Neural cell (in vitro differentiated cells): ENCODE measurements around the gene VPS54.

Experiments used
- CTCF ChIP-seq: fragments of 450-650 bp; IDR thresholded peaks from 2 replicates; pipeline ENCODE4 v1.5.1; 2014; ENCODE audit warnings: antibody characterized with exemption, mild to moderate bottlenecking, moderate library complexity; ENCODE audit not compliant: poor library complexity, severe bottlenecking
- MXI1 ChIP-seq: fragments of 450-650 bp; conservative IDR thresholded peaks from 2 replicates; pipeline ENCODE4 v1.6.1; 2014; ENCODE audit warnings: antibody characterized with exemption, mild to moderate bottlenecking; ENCODE audit not compliant: poor library complexity, severe bottlenecking
- RAD21 ChIP-seq: fragments of 450-650 bp; conservative IDR thresholded peaks from 2 replicates; pipeline ENCODE4 v1.6.1; 2014; ENCODE audit warnings: antibody characterized with exemption, mild to moderate bottlenecking, moderate library complexity
- SMC3 ChIP-seq: fragments of 450-650 bp; conservative IDR thresholded peaks from 2 replicates; pipeline ENCODE4 v1.6.1; 2014; ENCODE audit warnings: antibody characterized with exemption, mild to moderate bottlenecking, moderate library complexity; ENCODE audit not compliant: poor library complexity
- TAF1 ChIP-seq: IDR thresholded peaks from 2 replicates; pipeline ENCODE4 v1.6.1; 2012; ENCODE audit warnings: low read depth

DNA sequence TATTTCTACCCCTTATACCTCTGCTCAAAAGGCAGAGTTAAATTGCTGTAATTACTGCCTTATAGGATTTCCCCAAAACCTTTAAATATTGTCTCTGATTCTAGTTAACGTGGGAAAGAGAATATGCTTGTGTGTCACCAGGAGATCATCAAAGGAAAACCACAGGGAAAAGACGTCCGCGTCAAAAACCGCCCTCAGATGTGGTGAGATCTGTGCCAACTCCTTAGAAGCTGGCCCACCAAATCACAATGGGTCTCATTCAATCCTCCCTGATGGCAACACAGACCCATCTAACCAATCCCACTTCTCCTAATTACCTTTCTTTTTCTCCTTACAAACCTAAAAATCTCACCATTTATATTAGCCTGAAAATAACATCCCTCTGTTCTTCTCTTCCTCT, 25.4 kb downstream of the VPS54 start:
- TF ChIP-seq MXI1 (no peak), CTCF (no peak), SMC3 (no peak), RAD21 (no peak), TAF1 (no peak)
